HG03571 (cell line): ENCODE measurements around the gene GABRE.
"Not testable (repeated sequence)": the region's sequence is repeated elsewhere in the genome, so short reads cannot be mapped to it uniquely, and the experiment has no call there.

Experiments
- ATAC-seq: cut with Tn5 transposase; IDR thresholded peaks from one replicate; pipeline ENCODE4 v1.9.1; 2021; ENCODE audit not compliant: unreplicated experiment

The GABRE gene

DNA sequence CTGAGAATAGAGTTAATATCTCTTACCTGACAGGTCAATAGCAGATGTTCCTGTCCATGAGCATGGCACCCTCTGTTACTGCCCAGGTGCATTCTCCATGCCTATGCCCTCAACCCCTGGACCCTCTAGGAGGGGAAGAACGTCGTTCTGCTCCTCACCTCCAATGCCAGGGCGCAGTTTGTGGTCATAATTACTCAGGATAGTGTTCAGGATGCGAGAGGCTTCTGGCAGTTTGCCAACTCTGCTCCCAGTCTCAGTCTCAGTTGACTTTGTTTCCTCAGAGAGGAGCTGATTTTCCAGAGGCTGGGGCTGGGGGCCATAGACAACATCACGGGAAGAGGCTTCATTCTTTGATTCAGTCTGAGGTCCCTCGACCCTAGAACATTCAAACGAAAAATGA, 4.4 kb downstream of the GABRE start:
- ATAC-seq: no peak

DNA sequence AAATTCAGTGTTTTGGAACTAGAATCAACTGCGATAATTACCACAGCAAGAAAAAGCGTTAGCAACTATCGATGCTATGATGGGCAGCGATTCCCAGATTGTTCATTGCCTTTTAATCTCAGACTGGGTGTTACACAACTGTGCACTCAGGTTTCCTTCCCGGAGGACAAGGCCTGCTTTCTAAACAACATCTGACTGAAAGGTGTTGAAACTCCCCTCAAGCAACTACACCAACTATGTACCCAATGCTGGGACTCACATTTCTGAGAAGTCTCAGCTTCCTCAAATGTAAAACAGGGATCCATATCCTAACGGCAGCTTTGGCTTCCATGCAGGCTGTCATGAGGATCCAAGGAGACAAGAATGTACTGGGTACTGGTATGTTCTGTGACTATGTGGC, 8.2 kb downstream of the GABRE start:
- no peak for ATAC-seq

DNA sequence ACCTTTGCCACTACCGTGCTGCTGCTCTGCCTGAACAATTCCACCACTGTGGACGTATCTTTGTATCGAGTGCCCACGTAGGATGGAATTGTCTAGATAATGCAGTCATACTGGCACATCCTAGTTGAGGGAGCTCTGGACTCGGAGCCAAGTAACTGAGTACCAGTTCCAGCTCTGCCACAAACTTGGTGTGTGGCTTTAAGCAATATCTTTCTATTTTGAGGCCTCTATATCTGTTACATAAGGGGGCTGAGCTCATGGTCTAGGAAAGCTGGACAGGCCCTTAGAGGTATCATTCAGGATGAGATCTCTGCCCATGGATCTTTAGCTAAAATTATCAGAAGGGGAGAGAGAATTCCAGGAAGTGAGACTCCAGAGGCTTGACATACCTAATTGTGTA, 12.4 kb downstream of the GABRE start:
- ATAC-seq: no peak

DNA sequence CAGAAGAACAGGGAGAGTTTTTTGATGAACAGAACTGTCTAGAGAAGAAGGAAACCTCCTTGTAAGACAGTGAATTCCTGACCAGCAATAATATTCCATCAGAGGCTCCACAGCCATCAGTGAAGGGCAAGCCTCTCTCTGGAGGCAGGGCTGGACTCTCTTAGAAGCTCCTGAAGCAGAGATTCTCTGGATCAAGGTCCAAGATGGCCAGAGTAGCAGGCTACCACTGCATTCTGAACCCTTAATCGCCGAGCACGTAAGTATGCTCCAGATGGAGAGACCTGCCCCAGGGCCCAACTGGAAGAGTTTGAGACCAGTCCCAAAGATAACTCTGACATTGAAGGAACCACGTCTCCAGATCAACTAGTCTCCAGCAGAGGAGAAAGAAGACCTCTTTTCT, 16.4 kb downstream of the GABRE start:
- ATAC-seq: no peak

DNA sequence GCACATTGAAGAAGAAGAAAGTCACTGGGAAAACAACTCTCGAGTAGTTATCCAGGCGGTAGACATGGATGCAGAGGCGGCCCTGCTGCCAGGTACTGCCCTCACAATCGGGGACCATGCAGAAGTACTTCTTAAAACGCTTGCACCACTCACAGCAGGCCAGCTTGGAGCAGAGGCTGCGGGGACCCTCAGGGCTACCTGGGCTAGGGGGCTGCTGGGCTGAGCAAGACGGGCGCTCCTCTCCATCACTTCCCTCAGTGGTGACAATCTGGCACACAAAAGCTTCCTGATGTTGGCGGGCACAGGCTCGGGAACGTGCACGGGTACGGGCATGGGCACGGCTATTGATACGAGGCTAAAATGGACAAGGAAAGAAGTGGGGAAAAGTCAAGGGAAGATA, 19.7 kb downstream of the GABRE start:
- ATAC-seq: no peak

DNA sequence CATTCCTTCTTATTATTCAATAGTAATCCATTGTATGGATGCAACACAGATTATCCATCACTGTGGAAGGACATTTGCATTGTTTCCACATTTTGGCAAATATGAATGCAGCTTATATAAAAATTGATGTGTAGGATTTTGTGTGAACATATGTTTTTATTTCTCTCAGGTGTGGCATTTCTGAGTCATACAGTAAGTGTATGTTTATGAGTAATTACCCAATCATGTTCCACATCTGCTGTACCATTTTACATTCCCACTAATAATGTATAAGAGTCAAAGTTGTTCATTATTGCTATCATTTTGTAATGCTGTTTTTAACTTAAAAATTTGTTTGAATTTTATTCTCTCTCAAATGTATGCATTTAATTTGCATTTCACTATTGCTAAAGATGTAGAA, 36.3 kb downstream of the GABRE start:
- ATAC-seq: no peak

DNA sequence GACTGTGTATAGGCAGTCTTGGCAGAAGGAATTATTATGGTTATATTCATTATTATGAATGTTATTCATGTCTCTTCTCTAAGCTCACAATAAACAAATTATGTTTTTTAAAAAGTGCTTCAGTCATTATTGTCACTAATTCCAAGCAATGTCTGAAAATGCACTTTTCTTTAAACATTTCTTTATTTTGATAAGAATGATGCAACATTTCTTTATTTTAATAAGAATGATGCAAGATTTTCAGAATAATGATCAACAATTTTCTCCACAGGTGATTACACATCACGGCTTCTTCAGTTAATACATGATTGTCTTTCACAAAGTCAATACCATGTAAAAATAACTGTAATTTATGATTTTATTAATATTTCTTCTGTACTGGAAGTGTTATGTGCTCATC, 39.1 kb downstream of the GABRE start:
- ATAC-seq: no peak

DNA sequence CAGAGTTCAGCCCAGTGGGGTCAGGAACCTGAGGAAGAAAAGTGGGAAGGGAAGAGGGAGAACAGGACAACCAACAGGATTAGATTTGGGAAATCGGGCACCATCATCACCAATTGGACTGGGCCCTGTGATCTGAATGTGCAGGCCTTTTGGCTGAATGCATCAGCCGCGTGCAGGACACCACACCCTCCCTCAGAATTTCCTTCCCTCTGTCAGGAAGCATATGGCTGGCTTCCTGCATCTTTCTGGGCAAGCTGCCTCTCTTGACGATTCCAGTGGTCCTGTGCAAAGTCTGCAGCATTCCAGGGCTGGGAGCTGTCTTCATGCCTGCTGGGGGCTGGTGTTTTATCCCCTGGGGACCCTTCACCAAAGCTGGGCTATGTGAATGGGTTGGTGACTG, 45.4 kb downstream of the GABRE start:
- ATAC-seq: no peak

DNA sequence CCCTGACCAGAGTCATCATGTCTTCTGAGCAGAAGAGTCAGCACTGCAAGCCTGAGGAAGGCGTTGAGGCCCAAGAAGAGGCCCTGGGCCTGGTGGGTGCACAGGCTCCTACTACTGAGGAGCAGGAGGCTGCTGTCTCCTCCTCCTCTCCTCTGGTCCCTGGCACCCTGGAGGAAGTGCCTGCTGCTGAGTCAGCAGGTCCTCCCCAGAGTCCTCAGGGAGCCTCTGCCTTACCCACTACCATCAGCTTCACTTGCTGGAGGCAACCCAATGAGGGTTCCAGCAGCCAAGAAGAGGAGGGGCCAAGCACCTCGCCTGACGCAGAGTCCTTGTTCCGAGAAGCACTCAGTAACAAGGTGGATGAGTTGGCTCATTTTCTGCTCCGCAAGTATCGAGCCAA, 50.8 kb downstream of the GABRE start:
- no peak for ATAC-seq

DNA sequence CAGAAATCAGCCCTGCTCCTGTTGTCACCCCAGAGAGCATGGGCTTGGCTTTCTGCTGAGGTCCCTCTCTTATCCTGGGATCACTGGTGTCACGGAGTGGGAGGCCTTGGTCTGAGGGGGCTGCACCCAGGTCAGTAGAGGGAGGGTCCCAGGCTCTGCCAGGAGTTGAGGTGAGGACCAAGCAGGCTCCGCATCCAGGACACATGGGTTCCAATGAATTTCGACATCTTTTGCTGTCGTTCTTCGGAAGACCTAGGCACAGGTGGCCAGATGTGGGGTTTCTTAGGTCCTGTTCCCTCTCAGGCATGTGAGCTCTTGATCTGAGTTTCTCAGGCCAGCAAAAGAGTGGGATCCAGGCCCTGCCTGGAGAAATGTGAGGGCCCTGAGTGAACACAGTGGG, 51.8 kb downstream of the GABRE start:
- no peak for ATAC-seq

DNA sequence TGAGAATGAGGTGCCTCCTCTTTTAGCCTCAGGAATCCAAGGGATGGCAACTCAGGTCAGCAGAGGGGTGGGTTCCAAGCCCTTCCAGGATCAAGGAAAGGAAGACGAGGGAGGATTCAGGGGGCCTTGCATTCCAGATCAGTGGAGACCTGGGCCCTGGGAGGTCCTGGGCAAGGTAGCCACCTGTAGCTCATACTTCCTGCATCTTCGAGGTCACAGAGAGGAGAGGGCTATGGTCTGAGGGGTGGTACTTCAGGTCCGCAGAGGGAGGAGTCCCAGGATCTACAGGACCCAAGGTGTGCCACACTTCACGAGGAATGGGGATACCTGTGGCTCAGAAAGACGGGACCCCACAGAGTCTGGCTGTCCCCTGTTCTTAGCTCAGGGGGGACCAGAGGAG, 52.6 kb downstream of the GABRE start:
- no peak for ATAC-seq

DNA sequence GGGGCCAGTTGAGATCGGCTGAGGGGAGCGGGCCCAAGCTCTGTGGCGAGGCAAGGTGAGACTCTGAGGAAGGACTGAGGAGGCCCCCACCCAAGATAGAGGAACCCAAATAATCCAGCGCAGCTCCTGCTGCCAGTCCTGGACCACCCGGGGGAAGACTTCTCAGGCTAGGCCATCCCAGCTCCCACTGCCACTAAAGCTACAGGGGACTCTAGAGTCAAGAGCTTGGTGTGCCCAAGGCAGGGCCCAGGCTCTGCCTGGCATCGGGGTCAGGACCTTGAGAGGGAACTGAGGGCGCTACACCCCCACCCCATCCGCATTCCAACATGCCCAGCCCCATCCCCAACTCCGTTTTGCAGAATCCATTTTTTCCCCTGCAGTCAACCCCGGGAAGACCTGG, 53.2 kb downstream of the GABRE start:
- no peak for ATAC-seq

DNA sequence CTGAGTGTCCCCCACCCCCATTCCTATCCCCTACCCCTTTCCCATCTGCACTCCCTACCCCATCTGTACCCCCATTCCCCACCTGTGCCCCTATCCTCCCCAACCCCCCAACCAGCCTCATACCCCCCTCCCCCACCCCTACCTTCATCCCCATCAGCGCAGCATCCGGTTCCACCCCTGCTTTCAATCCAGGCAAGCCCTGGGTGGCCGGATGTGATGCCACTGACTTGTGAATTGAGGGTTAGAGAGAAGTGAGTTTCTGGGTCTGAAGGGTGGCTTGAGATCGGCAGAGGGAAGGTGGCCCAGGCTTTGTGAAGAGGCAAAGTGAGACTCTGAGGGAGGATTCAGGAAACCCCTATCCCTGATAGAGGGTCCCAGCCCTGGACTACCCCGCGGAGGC, 53.9 kb downstream of the GABRE start:
- no peak for ATAC-seq

DNA sequence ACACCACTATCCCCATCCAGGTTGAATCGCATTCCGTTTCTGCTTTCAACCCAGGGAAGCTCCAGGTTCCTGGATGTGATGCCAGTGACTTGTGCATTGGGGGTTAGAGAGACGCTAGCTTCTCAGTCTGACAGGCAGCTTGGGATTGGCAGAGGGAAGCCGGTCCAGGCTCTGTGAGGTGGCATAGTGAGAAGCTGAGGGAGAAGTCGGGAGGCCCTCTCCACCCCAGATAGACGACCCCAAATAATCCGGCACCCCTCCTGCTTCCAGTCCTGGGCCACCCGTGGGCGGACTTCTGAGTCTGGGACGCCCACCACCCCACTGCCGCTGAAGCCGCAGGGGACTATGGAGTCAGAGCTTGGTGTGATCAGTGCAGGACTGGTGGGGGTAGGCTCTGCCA, 54.4 kb downstream of the GABRE start:
- no peak for ATAC-seq

DNA sequence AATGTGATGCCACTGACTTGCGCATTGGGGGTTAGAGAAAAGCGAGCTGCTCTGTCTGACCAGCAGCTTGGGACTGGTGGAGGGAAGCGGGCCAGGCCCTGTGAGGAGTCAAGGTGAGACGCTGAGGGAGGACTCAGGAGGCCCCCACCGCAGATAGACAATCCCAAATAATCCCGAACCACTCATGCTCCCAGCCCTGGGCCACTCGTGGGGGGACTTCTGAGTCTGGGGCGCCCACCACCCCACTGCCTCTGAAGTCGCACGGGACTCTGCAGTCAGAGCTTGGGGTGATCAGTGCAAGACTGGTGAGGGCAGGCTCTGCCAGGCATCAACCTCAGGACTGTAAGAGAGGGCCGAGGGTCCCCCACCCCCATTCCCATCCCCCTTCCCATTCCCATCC, 54.9 kb downstream of the GABRE start:
- ATAC-seq: no peak

DNA sequence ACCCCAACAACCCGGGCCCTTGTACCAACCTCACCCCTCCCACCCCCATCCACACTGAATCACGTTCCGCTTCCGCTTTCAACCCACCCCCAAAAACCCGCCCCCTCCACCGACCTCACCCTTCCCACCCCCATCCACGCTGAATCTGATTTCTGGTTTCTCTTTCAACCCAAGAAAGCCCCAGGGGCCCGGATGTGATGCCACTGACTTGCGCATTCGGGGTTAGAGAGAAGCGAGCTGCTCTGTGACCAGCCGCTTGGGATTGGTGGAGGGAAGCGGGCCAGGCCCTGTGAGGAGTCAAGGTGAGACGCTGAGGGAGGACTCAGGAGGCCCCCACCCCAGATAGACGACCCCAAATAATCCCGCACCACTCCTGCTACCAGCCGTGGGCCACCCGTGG, 55.7 kb downstream of the GABRE start:
- ATAC-seq: not testable (repeated sequence)

DNA sequence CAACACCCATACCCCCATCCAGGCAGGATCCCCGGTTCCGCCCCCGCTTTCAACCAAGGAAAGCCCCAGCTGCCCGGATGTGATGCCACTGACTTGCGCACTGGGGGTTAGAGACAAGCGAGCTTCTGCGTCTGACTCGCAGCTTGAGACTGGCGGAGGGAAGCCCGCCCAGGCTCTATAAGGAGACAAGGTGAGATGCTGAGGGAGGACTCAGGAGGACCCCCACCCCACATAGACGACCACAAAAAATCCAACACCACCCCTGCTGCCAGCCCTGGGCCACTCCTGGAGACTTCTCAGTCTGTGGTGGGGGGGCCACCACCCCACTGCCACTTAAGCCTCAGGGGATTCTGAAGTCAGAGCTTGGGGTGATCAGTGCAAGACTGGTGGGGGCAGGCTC, 61.7 kb downstream of the GABRE start, which contains the start of gene MAGEA4:
TSS of gene MAGEA4 (plus strand) at position 110 of the 400 bp plus-strand sequence. CDS start 10,776 bp downstream, outside the sequence.
- no peak for ATAC-seq

DNA sequence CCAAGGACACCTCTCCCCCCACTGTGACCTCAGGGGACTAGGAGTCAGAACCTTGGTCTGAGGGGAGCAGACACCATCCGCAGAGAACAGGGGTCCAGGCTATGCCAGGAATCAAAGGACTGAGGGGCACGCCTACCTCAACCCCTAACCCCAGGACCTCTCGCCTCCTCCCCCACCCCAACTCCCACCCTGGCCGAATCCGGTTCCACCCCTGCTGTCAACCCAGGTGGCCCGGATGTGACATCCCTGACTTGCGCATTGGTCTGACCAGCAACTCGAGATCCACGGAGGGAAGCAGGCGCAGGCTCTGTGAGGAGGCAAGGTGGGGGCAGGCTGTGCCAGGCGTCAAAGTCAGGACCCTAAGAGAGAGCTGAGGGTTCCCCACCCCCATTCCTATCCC, 62.3 kb downstream of the GABRE start:
- no peak for ATAC-seq

DNA sequence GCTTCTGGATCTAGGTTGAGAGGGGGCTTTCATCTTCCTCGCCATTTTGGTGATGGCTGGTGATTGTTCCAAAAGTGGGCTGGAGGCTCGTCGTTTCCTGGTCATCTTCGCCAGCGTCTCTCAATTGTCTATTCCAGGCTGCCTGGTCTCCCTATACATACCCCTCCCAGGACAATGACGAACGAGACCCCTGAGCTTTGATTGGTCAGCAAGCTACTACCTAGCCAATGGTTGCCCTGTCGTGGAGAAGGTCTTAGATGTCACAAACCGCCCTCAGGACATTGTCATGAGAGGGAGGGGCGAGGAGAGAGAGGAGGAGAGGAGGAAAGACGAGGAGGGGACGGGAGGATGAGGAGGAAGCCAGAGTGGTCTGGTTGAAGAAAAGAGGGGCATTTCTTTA, 69.5 kb downstream of the GABRE start:
- ATAC-seq: no peak
